BJ (cell line): ENCODE data around the gene PRRC2B. TPM values are rescaled to one million over a fixed set of nuclear protein-coding genes. Genes with fewer than 3 reads are reported as not detected.

Source experiments
- CTCF ChIA-PET: fragments of 350-600 bp; formaldehyde crosslinking; extraction: SDS; loops from one replicate; lab custom pipeline; 2021; ENCODE audit warnings: antibody characterized with exemption, inconsistent platforms; lab: Yijun Ruan, JAX
- POLR2A ChIA-PET: fragments of 300-600 bp; sonication (Branson Sonifier 250); formaldehyde crosslinking; extraction: SDS; loops from one replicate; lab custom pipeline; 2021; ENCODE audit warnings: antibody characterized with exemption; lab: Charles Lee
- DNase-seq: peaks from one replicate; pipeline ENCODE4 v3.0.0-alpha.2; 2011; ENCODE audit warnings: low read depth
- H3K27me3 ChIP-seq: 2 replicates; pipeline ENCODE4 v1.6.0; 2011; ENCODE audit warnings: low read length; ENCODE audit not compliant: control insufficient read depth, insufficient read depth
- H3K36me3 ChIP-seq: 2 replicates; pipeline ENCODE4 v1.5.1; 2011; ENCODE audit warnings: low read length; ENCODE audit not compliant: control insufficient read depth, insufficient read depth
- H3K4me3 ChIP-seq: 2 replicates; pipeline ENCODE4 v1.5.1; 2011; ENCODE audit warnings: low read depth, mild to moderate bottlenecking, control low read depth, low read length
- CTCF ChIP-seq: IDR thresholded peaks from 2 replicates; pipeline ENCODE4 v1.5.1; 2011; ENCODE audit warnings: low read depth, mild to moderate bottlenecking, control low read depth, inconsistent platforms, low read length, moderate library complexity; ENCODE audit not compliant: insufficient read depth
- polyA plus RNA-seq: library from polyadenylated mRNA; depleted of rRNA; stranded (reverse); fragments of >200 nt; gene quantifications from 2 replicates; pipeline ENCODE4 v1.2.3, GENCODE V29; 2011

Gene PRRC2B
- polyA plus RNA-seq, 1 experiment, result 25.8 TPM

DNA sequence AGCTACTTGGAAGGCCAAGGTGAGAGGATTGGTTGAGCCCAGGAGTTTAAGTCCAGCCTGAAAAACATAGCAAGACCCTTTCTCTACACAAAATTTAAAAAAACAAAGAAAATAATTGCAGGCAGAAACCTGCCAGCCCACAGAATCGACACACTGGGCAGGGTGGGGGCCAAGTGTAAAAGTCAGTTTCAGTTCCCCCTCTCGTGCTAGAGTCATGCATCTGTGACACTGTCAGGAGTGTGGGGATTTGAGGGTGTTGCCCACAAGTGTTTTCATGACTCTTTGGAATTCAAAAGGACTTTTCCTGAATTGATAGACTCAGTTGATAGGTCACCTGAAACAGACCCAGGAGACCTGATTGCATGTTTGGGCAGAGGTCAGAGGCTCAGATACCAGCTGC is 47.6 kb downstream of the PRRC2B start:
- TF ChIP-seq CTCF, result no peak
- DNase-seq, result no peak
- POLR2A ChIA-PET, result no interaction called here
- Histone ChIP-seq H3K27me3 (no peaks in the 10 kb centered on the region), H3K4me3 (no peak overlapping the region), H3K36me3 (peaks cover 38% of the 10 kb centered on the region)
- CTCF ChIA-PET, result interaction anchor here (0.6 to 1.5 kb wide), 2 partner anchors 91 to 818 kb away, joined by 3 to 5 read pairs; no protein-coding TSS in a partner anchor

DNA sequence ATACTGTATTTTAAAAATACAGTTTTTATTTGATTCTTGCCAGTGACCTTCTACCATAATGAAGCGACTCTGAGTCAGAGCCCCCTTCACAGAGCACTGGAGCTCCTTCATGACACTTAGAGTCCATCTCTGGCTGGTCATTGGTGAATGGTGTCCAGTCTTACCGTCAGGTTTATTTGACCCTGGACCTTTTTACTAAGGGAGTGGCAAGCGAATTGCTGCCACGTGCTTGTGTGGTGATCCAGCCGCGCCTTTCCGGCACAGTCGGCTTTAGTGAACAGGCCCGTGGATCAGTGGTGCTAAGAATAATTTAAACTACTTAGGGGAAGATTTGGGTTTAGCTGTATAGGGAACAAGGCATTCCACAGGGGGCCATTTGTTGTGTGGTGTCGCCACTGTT is 48.5 kb downstream of the PRRC2B start:
- ChIA-PET CTCF (interaction anchor here (1.0 to 1.5 kb wide), 2 partner anchors 9 to 92 kb away, joined by 3 to 4 read pairs; no protein-coding TSS in a partner anchor), POLR2A (no interaction called here)
- no peak for TF ChIP-seq CTCF

DNA sequence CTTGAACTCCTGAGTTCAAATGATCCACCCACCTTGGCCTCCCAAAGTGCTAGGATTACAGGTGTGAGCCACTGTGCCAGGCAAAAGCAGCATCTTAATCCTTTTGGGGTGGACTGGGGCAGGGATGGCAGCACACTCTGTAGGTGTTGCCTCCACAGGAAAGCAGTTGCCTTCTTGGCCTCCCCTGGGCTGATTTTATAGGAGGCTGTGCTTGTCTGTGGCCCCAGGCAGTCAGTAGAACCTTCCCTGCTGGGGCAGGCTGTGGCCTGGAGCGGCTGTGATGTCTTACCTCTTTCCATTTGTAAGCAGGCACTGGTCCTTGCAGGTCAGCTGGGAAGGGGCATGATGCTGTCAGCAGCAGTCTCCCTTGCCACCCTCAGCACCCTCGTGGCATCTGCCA is 49.8 kb downstream of the PRRC2B start:
- no peaks in the 10 kb centered on the region for H3K27me3 ChIP-seq
- CTCF ChIA-PET, result interaction anchor here (1.0 to 1.1 kb wide), 2 partner anchors 20 to 35 kb away, joined by 4 read pairs; no protein-coding TSS in a partner anchor
- H3K36me3 ChIP-seq, result peaks cover 39% of the 10 kb centered on the region
- H3K4me3 ChIP-seq, result no peak overlapping the region
- POLR2A ChIA-PET, result no interaction called here
- no peak for TF ChIP-seq CTCF
- DNase-seq, result no peak

More for the DNA sequence above, 48.5 kb downstream of the PRRC2B start:
- DNase-seq, result no peak
- H3K27me3 ChIP-seq, result no peaks in the 10 kb centered on the region
- no peak overlapping the region for H3K4me3 ChIP-seq
- H3K36me3 ChIP-seq, result peaks cover 45% of the 10 kb centered on the region

GRCh38 chr9:131446276-131446675 is 52.4 kb downstream of the PRRC2B start:
- CTCF ChIA-PET, result interaction anchor here (1.2 kb wide), 1 partner anchor 97 kb away, joined by 4 read pairs; no protein-coding TSS in a partner anchor
- DNase-seq, result no peak
- no peak overlapping the region for H3K4me3 ChIP-seq
- TF ChIP-seq CTCF, result no peak
- H3K27me3 ChIP-seq, result no peaks in the 10 kb centered on the region
- H3K36me3 ChIP-seq, result peaks cover 27% of the 10 kb centered on the region
- POLR2A ChIA-PET, result no interaction called here

GRCh38 chr9:131447148-131447547 is 53.3 kb downstream of the PRRC2B start:
- TF ChIP-seq CTCF, result no peak
- Histone ChIP-seq H3K27me3 (no peaks in the 10 kb centered on the region), H3K4me3 (no peak overlapping the region), H3K36me3 (peaks cover 27% of the 10 kb centered on the region)
- POLR2A ChIA-PET, result no interaction called here
- DNase-seq, result no peak
- CTCF ChIA-PET, result interaction anchor here (1.2 kb wide), 1 partner anchor 98 kb away, joined by 4 read pairs; no protein-coding TSS in a partner anchor
